Measurements from ENCODE around the gene CARD10.

CARD10 gene

GRCh38 chr22:37492428-37493344 lies 26.5 kb downstream of the CARD10 start:
- Mint-ChIP-seq H3K27me3 (peaks cover 31% of the 10 kb centered on the region), H3K27ac (no peak overlapping the region), H3K9me3 (peaks cover 3% of the 10 kb centered on the region), H3K36me3 (no peaks in the 10 kb centered on the region), H3K4me3 (no peak overlapping the region), H3K4me1 (peaks cover 33% of the 10 kb centered on the region)
- peak; percentile 48 for ATAC-seq

GRCh38 chr22:37491559-37492427 lies 27.4 kb downstream of the CARD10 start:
- no peak for ATAC-seq
- Mint-ChIP-seq H3K9me3 (peaks cover 3% of the 10 kb centered on the region), H3K4me3 (no peak overlapping the region), H3K27ac (peak overlapping the region; percentile 40), H3K4me1 (peaks cover 42% of the 10 kb centered on the region), H3K27me3 (peaks cover 22% of the 10 kb centered on the region), H3K36me3 (no peaks in the 10 kb centered on the region)

- Mint-ChIP-seq H3K27ac (peak overlapping the region; percentile 40), H3K4me3 (no peak overlapping the region), H3K4me1 (peaks cover 47% of the 10 kb centered on the region), H3K27me3 (peaks cover 15% of the 10 kb centered on the region), H3K9me3 (peaks cover 3% of the 10 kb centered on the region), H3K36me3 (no peaks in the 10 kb centered on the region)
- ATAC-seq = no peak
These were observed 28.1 kb downstream of the CARD10 start for GRCh38 chr22:37491106-37491505.

GRCh38 chr22:37489983-37490382 lies 29.2 kb downstream of the CARD10 start:
- H3K4me3 Mint-ChIP-seq = no peak overlapping the region
- no peaks in the 10 kb centered on the region for H3K36me3 Mint-ChIP-seq
- no peak for ATAC-seq
- peaks cover 4% of the 10 kb centered on the region for H3K27me3 Mint-ChIP-seq
- peaks cover 47% of the 10 kb centered on the region for H3K4me1 Mint-ChIP-seq
- peaks cover 3% of the 10 kb centered on the region for H3K9me3 Mint-ChIP-seq
- peak overlapping the region; percentile 40 for H3K27ac Mint-ChIP-seq

GRCh38 chr22:37488337-37489135 lies 30.7 kb downstream of the CARD10 start:
- peak overlapping the region; percentile 95 for H3K27ac Mint-ChIP-seq
- peaks cover 53% of the 10 kb centered on the region for H3K4me1 Mint-ChIP-seq

GRCh38 chr22:37487571-37487970 lies 31.6 kb downstream of the CARD10 start:
- Mint-ChIP-seq H3K36me3 (peaks cover 13% of the 10 kb centered on the region), H3K27me3 (no peaks in the 10 kb centered on the region), H3K4me1 (peaks cover 53% of the 10 kb centered on the region), H3K27ac (peak overlapping the region; percentile 95), H3K9me3 (peaks cover 3% of the 10 kb centered on the region), H3K4me3 (peak overlapping the region; percentile 93)
- ATAC-seq = no peak

More at GRCh38 chr22:37488337-37489135, 30.7 kb downstream of the CARD10 start:
- no peaks in the 10 kb centered on the region for H3K27me3 Mint-ChIP-seq
- peaks cover 3% of the 10 kb centered on the region for H3K9me3 Mint-ChIP-seq
- H3K4me3 Mint-ChIP-seq = no peak overlapping the region
- H3K36me3 Mint-ChIP-seq = peaks cover 5% of the 10 kb centered on the region
- ATAC-seq = no peak

- H3K9me3 Mint-ChIP-seq = peaks cover 3% of the 10 kb centered on the region
- no peaks in the 10 kb centered on the region for H3K27me3 Mint-ChIP-seq
- ATAC-seq = no peak
- peak overlapping the region; percentile 95 for H3K27ac Mint-ChIP-seq
- peaks cover 57% of the 10 kb centered on the region for H3K4me1 Mint-ChIP-seq
- peak overlapping the region; percentile 93 for H3K4me3 Mint-ChIP-seq
- H3K36me3 Mint-ChIP-seq = peaks cover 17% of the 10 kb centered on the region
These were observed 32.1 kb downstream of the CARD10 start for GRCh38 chr22:37487129-37487528.

- H3K4me3 Mint-ChIP-seq = peak within 1 kb of the TSS; percentile 93
- H3K27ac Mint-ChIP-seq = peak within 1 kb of the TSS; percentile 95
- peaks cover 58% of the 10 kb centered on the region for H3K4me1 Mint-ChIP-seq
- H3K27me3 Mint-ChIP-seq = no peaks in the 10 kb centered on the region
- ATAC-seq = peak; percentile 82
- peaks cover 2% of the 10 kb centered on the region for H3K9me3 Mint-ChIP-seq
- H3K36me3 Mint-ChIP-seq = peaks cover 21% of the 10 kb centered on the region
These were observed 32.9 kb downstream of the CARD10 start, which contains the start of gene MFNG for GRCh38 chr22:37486224-37486845. MFNG (minus strand) TSS chr22:37486384; CDS start chr22:37486177, 207 bp downstream.

- Mint-ChIP-seq H3K4me1 (peaks cover 59% of the 10 kb centered on the region), H3K4me3 (peak overlapping the region; percentile 93), H3K36me3 (peaks cover 27% of the 10 kb centered on the region), H3K9me3 (no peaks in the 10 kb centered on the region), H3K27me3 (no peaks in the 10 kb centered on the region), H3K27ac (peak overlapping the region; percentile 95)
- peak; percentile 14 for ATAC-seq
These were observed 33.6 kb downstream of the CARD10 start for GRCh38 chr22:37485395-37486223.

- Mint-ChIP-seq H3K4me1 (peaks cover 54% of the 10 kb centered on the region), H3K27ac (peak overlapping the region; percentile 95), H3K9me3 (no peaks in the 10 kb centered on the region), H3K27me3 (no peaks in the 10 kb centered on the region), H3K4me3 (peak overlapping the region; percentile 93), H3K36me3 (peaks cover 27% of the 10 kb centered on the region)
- peak; percentile 79 for ATAC-seq
These were observed 34.5 kb downstream of the CARD10 start for GRCh38 chr22:37484480-37485394.

GRCh38 chr22:37483050-37483449 lies 36.2 kb downstream of the CARD10 start:
- ATAC-seq = no peak
- Mint-ChIP-seq H3K4me3 (peak overlapping the region; percentile 93), H3K27me3 (no peaks in the 10 kb centered on the region), H3K4me1 (peaks cover 54% of the 10 kb centered on the region), H3K27ac (peak overlapping the region; percentile 95), H3K9me3 (no peaks in the 10 kb centered on the region), H3K36me3 (peaks cover 38% of the 10 kb centered on the region)

- H3K27me3 Mint-ChIP-seq = no peaks in the 10 kb centered on the region
- no peaks in the 10 kb centered on the region for H3K9me3 Mint-ChIP-seq
- peaks cover 46% of the 10 kb centered on the region for H3K4me1 Mint-ChIP-seq
- peaks cover 38% of the 10 kb centered on the region for H3K36me3 Mint-ChIP-seq
- H3K4me3 Mint-ChIP-seq = no peak overlapping the region
- H3K27ac Mint-ChIP-seq = peak overlapping the region; percentile 95
- no peak for ATAC-seq
These were observed 37.0 kb downstream of the CARD10 start for GRCh38 chr22:37482244-37482643.

Data from stimulated activated memory B cell treated with anti-CD40 and anti-IgM and Interleukin-4, amounts not matched to agents 10 μg/mL and 1 μg/mL and 100 μg/mL, for 72 hours (primary cell).